Neural cell (in vitro differentiated cells): ENCODE measurements around the gene OR4C6. TPM values are rescaled to one million over a fixed set of nuclear protein-coding genes. Genes with fewer than 3 reads are reported as not detected.

Experiments used
- H2AFZ ChIP-seq: fragments of 200-600, 300-800 bp; sonication (generic), shearing (Covaris generic); 2 replicates; pipeline ENCODE4 v1.6.0; 2014; ENCODE audit warnings: low read depth, mild to moderate bottlenecking, antibody characterized with exemption, low read length, moderate library complexity
- H3F3A ChIP-seq: fragments of 200-600 bp; shearing (Covaris generic); 2 replicates; pipeline ENCODE4 v1.6.1; 2016; ENCODE audit warnings: mild to moderate bottlenecking, moderate library complexity, mixed read lengths, antibody characterized with exemption, low read length; ENCODE audit not compliant: insufficient read depth, poor library complexity, severe bottlenecking
- H3K27ac ChIP-seq: fragments of 200-600, 300-800 bp; sonication (generic), shearing (Covaris generic); 2 replicates; pipeline ENCODE4 v1.5.1; 2014; ENCODE audit warnings: mild to moderate bottlenecking, low read length, moderate library complexity
- H3K27me3 ChIP-seq: fragments of 300-800, 200-600 bp; sonication (generic), shearing (Covaris generic); 2 replicates; pipeline ENCODE4 v1.6.0; 2014; ENCODE audit warnings: mild to moderate bottlenecking, low read depth, low read length, moderate library complexity; ENCODE audit not compliant: insufficient read depth
- H3K36me3 ChIP-seq: fragments of 300-800, 200-600 bp; sonication (generic), shearing (Covaris generic); 2 replicates; pipeline ENCODE4 v1.5.1; 2014; ENCODE audit warnings: mild to moderate bottlenecking, antibody characterized with exemption, low read length, moderate library complexity; ENCODE audit not compliant: insufficient read depth
- H3K4me2 ChIP-seq: fragments of 300-800, 200-600 bp; sonication (generic), shearing (Covaris generic); 2 replicates; pipeline ENCODE4 v1.6.0; 2014; ENCODE audit warnings: mild to moderate bottlenecking, low read length
- H3K4me3 ChIP-seq: fragments of 300-800, 200-600 bp; sonication (generic), shearing (Covaris generic); 2 replicates; pipeline ENCODE4 v1.5.1; 2014; ENCODE audit warnings: mild to moderate bottlenecking, low read length, moderate library complexity
- H3K79me2 ChIP-seq: fragments of 200-600 bp; shearing (Covaris generic); replicated peaks from 2 replicates; pipeline ENCODE4 v1.6.0; 2014; ENCODE audit warnings: mild to moderate bottlenecking, low read length, moderate library complexity; ENCODE audit not compliant: insufficient read depth
- H3K9ac ChIP-seq: fragments of 300-800, 200-600 bp; sonication (generic), shearing (Covaris generic); 2 replicates; pipeline ENCODE4 v1.6.1; 2016; ENCODE audit warnings: mild to moderate bottlenecking, low read length, mixed read lengths
- H3K9me2 ChIP-seq: fragments of 200-600 bp; shearing (Covaris generic); 2 replicates; pipeline ENCODE4 v1.6.1; 2016; ENCODE audit warnings: mild to moderate bottlenecking, low read length, mixed read lengths; ENCODE audit not compliant: insufficient read depth
- H3K9me3 ChIP-seq: fragments of 200-600, 300-800 bp; sonication (generic), shearing (Covaris generic); 2 replicates; pipeline ENCODE4 v1.6.1; 2016; ENCODE audit warnings: mild to moderate bottlenecking, mixed run types, low read length, moderate library complexity, mixed read lengths
- H4K20me1 ChIP-seq: fragments of 200-600 bp; shearing (Covaris generic); 2 replicates; pipeline ENCODE4 v1.6.1; 2016; ENCODE audit warnings: mild to moderate bottlenecking, mixed run types; ENCODE audit not compliant: insufficient read depth
- CTCF ChIP-seq: fragments of 450-650 bp; IDR thresholded peaks from 2 replicates; pipeline ENCODE4 v1.5.1; 2014; ENCODE audit warnings: antibody characterized with exemption, mild to moderate bottlenecking, moderate library complexity; ENCODE audit not compliant: poor library complexity, severe bottlenecking
- EP300 ChIP-seq: fragments of 450-650 bp; conservative IDR thresholded peaks from 2 replicates; pipeline ENCODE4 v1.6.1; 2014; ENCODE audit warnings: antibody characterized with exemption, mild to moderate bottlenecking, moderate library complexity; ENCODE audit not compliant: poor library complexity, severe bottlenecking
- EZH2 ChIP-seq: fragments of 200-600, 300-800 bp; shearing (Covaris generic), sonication (generic); IDR thresholded peaks from 2 replicates; pipeline ENCODE4 v1.6.1; 2014; ENCODE audit warnings: antibody characterized with exemption, low read length, borderline replicate concordance, mild to moderate bottlenecking; ENCODE audit not compliant: insufficient read depth, poor library complexity, severe bottlenecking
- MXI1 ChIP-seq: fragments of 450-650 bp; conservative IDR thresholded peaks from 2 replicates; pipeline ENCODE4 v1.6.1; 2014; ENCODE audit warnings: antibody characterized with exemption, mild to moderate bottlenecking; ENCODE audit not compliant: poor library complexity, severe bottlenecking
- POLR2AphosphoS5 ChIP-seq: IDR thresholded peaks from 2 replicates; pipeline ENCODE4 v1.6.1; 2012
- RAD21 ChIP-seq: fragments of 450-650 bp; conservative IDR thresholded peaks from 2 replicates; pipeline ENCODE4 v1.6.1; 2014; ENCODE audit warnings: antibody characterized with exemption, mild to moderate bottlenecking, moderate library complexity
- SMC3 ChIP-seq: fragments of 450-650 bp; conservative IDR thresholded peaks from 2 replicates; pipeline ENCODE4 v1.6.1; 2014; ENCODE audit warnings: antibody characterized with exemption, mild to moderate bottlenecking, moderate library complexity; ENCODE audit not compliant: poor library complexity
- TAF1 ChIP-seq: IDR thresholded peaks from 2 replicates; pipeline ENCODE4 v1.6.1; 2012; ENCODE audit warnings: low read depth
- polyA plus RNA-seq: library from polyadenylated mRNA; depleted of rRNA; stranded (reverse); fragments of >200 nt; gene quantifications from 2 replicates; pipeline ENCODE4 v1.2.3, GENCODE V29; 2014
- TF ChIP-seq, protein P1 (sequence below): IDR thresholded peaks from 2 replicates; pipeline ENCODE4 v1.6.1; 2012; ENCODE audit warnings: borderline replicate concordance

The OR4C6 gene
- polyA plus RNA-seq, 1 donor from 2014 or later: not detected

DNA sequence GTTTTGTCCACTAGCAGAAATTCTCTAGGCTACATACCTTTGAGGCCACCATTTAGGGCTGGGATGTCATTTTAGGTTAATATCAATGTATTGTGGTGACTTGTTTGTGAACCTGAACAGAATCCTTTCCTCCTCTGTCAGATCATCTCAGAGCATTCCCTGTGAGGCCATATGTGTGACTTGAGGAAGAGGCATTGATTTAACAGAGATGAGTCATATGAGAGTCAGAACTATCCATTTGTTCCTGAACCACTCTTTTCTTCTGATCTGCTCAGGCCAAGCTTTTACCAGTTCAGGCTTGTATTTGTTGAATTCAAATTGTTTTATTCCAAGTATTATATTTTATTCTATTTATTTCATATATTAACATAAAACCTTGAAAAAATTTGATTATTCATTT is 6.9 kb upstream of the OR4C6 start:
- no peaks in the 10 kb centered on the region for H3K36me3 ChIP-seq
- no peaks in the 10 kb centered on the region for H3K27me3 ChIP-seq
- TF ChIP-seq EP300: no peak
- TF ChIP-seq CTCF: no peak
- no peak for TF ChIP-seq POLR2AphosphoS5
- TF ChIP-seq, protein P1, sequence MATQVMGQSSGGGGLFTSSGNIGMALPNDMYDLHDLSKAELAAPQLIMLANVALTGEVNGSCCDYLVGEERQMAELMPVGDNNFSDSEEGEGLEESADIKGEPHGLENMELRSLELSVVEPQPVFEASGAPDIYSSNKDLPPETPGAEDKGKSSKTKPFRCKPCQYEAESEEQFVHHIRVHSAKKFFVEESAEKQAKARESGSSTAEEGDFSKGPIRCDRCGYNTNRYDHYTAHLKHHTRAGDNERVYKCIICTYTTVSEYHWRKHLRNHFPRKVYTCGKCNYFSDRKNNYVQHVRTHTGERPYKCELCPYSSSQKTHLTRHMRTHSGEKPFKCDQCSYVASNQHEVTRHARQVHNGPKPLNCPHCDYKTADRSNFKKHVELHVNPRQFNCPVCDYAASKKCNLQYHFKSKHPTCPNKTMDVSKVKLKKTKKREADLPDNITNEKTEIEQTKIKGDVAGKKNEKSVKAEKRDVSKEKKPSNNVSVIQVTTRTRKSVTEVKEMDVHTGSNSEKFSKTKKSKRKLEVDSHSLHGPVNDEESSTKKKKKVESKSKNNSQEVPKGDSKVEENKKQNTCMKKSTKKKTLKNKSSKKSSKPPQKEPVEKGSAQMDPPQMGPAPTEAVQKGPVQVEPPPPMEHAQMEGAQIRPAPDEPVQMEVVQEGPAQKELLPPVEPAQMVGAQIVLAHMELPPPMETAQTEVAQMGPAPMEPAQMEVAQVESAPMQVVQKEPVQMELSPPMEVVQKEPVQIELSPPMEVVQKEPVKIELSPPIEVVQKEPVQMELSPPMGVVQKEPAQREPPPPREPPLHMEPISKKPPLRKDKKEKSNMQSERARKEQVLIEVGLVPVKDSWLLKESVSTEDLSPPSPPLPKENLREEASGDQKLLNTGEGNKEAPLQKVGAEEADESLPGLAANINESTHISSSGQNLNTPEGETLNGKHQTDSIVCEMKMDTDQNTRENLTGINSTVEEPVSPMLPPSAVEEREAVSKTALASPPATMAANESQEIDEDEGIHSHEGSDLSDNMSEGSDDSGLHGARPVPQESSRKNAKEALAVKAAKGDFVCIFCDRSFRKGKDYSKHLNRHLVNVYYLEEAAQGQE: no peak
- TF ChIP-seq TAF1: no peak
- no peak for TF ChIP-seq MXI1
- no peak for TF ChIP-seq SMC3
- TF ChIP-seq EZH2: no peak
- TF ChIP-seq RAD21: no peak
- H3K4me2 ChIP-seq: no peak overlapping the region
- no peaks in the 10 kb centered on the region for H3F3A ChIP-seq
- no peak overlapping the region for H2AFZ ChIP-seq
- no peaks in the 10 kb centered on the region for H3K9me3 ChIP-seq
- H3K4me3 ChIP-seq: no peak overlapping the region
- no peaks in the 10 kb centered on the region for H3K79me2 ChIP-seq
- no peaks in the 10 kb centered on the region for H3K9me2 ChIP-seq
- H3K9ac ChIP-seq: no peak overlapping the region
- no peaks in the 10 kb centered on the region for H4K20me1 ChIP-seq
- H3K27ac ChIP-seq: no peak overlapping the region

GRCh38 chr11:55658031-55658573 is 3.9 kb upstream of the OR4C6 start:
- Histone ChIP-seq H4K20me1 (no peaks in the 10 kb centered on the region), H3K36me3 (no peaks in the 10 kb centered on the region), H3K27ac (no peak overlapping the region), H2AFZ (no peak overlapping the region), H3K9me3 (no peaks in the 10 kb centered on the region), H3K9me2 (no peaks in the 10 kb centered on the region), H3K4me3 (no peak overlapping the region), H3K79me2 (no peaks in the 10 kb centered on the region), H3F3A (no peaks in the 10 kb centered on the region), H3K4me2 (no peak overlapping the region), H3K27me3 (no peaks in the 10 kb centered on the region), H3K9ac (no peak overlapping the region)
- TF ChIP-seq CTCF: no peak
- TF ChIP-seq, protein P1: no peak
- no peak for TF ChIP-seq RAD21
- TF ChIP-seq EZH2: no peak
- TF ChIP-seq TAF1: no peak
- no peak for TF ChIP-seq MXI1
- TF ChIP-seq EP300: no peak
- no peak for TF ChIP-seq SMC3
- TF ChIP-seq POLR2AphosphoS5: no peak
